CD14-positive monocyte (primary cell): Measurements from ENCODE around the gene DMAC1. TPM values are rescaled to one million over a fixed set of nuclear protein-coding genes. Genes with fewer than 3 reads are reported as not detected.
A peak's percentile ranks its signal among the peaks of the same experiment; 100 is the strongest.

ENCODE experiments used
- DNase-seq, 3 donors: peaks; one replicate each; pipeline ENCODE4 v3.0.0-alpha.2; 2011 to 2022
- H2AFZ ChIP-seq: 2 replicates; pipeline ENCODE4 v1.6.0; 2012; ENCODE audit warnings: mild to moderate bottlenecking, low read depth, low read length, inconsistent platforms; ENCODE audit not compliant: insufficient read depth, poor library complexity, severe bottlenecking
- H3K27ac ChIP-seq, 2 donors: 1 replicate in 1 of 2; 2 replicates in 1 of 2; pipeline ENCODE4 v1.5.1; 2012 to 2013; ENCODE audit warnings: low read length in 2 of 2, control low read depth in 1 of 2, inconsistent platforms in 1 of 2, low read depth in 1 of 2, mild to moderate bottlenecking in 1 of 2
- H3K27me3 ChIP-seq, 2 donors: one replicate each; pipeline versions ENCODE4 v1.6.0 to v1.6.1; 2011 to 2013; ENCODE audit warnings: low read length in 2 of 2; ENCODE audit not compliant: control insufficient read depth in 2 of 2, insufficient read depth in 2 of 2
- H3K36me3 ChIP-seq, 2 donors: replicated peaks in 1 of 2; 1 replicate in 1 of 2; 2 replicates in 1 of 2; pipeline versions ENCODE4 v1.5.1 to v1.6.1; 2012 to 2013; ENCODE audit warnings: low read length in 2 of 2, control low read depth in 1 of 2, inconsistent platforms in 1 of 2, mild to moderate bottlenecking in 1 of 2; ENCODE audit not compliant: insufficient read depth in 2 of 2, control insufficient read depth in 1 of 2
- H3K4me1 ChIP-seq, 2 donors: 1 replicate in 1 of 2; 2 replicates in 1 of 2; pipeline versions ENCODE4 v1.5.1 to v1.6.1; 2012 to 2013; ENCODE audit warnings: low read length in 2 of 2, control low read depth in 1 of 2, inconsistent platforms in 1 of 2, mild to moderate bottlenecking in 1 of 2, moderate library complexity in 1 of 2; ENCODE audit not compliant: insufficient read depth in 2 of 2, control insufficient read depth in 1 of 2
- H3K4me2 ChIP-seq: replicated peaks from 2 replicates; pipeline ENCODE3; 2012; ENCODE audit warnings: low read length, moderate library complexity, mild to moderate bottlenecking; ENCODE audit not compliant: poor library complexity, severe bottlenecking; ENCODE audit errors: extremely low read depth
- H3K4me3 ChIP-seq, 3 experiments: fragments of 200-600 bp in 1 of 3; sonication (generic) in 1 of 3; replicated peaks in 1 of 3; 1 replicate in 2 of 3; 2 replicates in 1 of 3; pipeline ENCODE4 v1.5.1; 2011 to 2013; ENCODE audit warnings: low read length in 3 of 3, mild to moderate bottlenecking in 3 of 3, control low read depth in 2 of 3, low read depth in 2 of 3, inconsistent platforms in 1 of 3, moderate library complexity in 1 of 3
- H3K79me2 ChIP-seq: 2 replicates; pipeline ENCODE4 v1.6.0; 2012; ENCODE audit warnings: mild to moderate bottlenecking, control low read depth, inconsistent platforms, low read length, moderate library complexity; ENCODE audit not compliant: insufficient read depth
- H3K9ac ChIP-seq: 2 replicates; pipeline ENCODE4 v1.6.0; 2017; ENCODE audit warnings: low read length, mild to moderate bottlenecking; ENCODE audit not compliant: insufficient read depth, poor library complexity, severe bottlenecking
- H3K9me3 ChIP-seq, 2 donors: replicated peaks in 1 of 2; 1 replicate in 1 of 2; 2 replicates in 1 of 2; pipeline versions ENCODE4 v1.5.1 to v1.6.1; 2012 to 2013; ENCODE audit warnings: low read length in 2 of 2, control low read depth in 1 of 2; ENCODE audit not compliant: control insufficient read depth in 1 of 2, insufficient read depth in 1 of 2
- H4K20me1 ChIP-seq: 2 replicates; pipeline ENCODE4 v1.6.0; 2012; ENCODE audit warnings: mild to moderate bottlenecking, low read length, control low read depth, moderate library complexity; ENCODE audit not compliant: insufficient read depth
- H3K27ac Mint-ChIP-seq, 7 donors: one replicate each; pipeline ENCODE4 v1.8.0; 2020; ENCODE audit warnings: mild to moderate bottlenecking in 7 of 7, mixed read lengths in 7 of 7, moderate library complexity in 6 of 7, inconsistent platforms in 2 of 7
- H3K27me3 Mint-ChIP-seq, 3 donors: one replicate each; pipeline ENCODE4 v1.8.0; 2021 to 2022; ENCODE audit warnings: low read depth in 3 of 3, mild to moderate bottlenecking in 3 of 3, mixed read lengths in 3 of 3, moderate library complexity in 3 of 3, inconsistent platforms in 1 of 3
- H3K36me3 Mint-ChIP-seq, 2 donors: one replicate each; pipeline ENCODE4 v1.8.0; 2020; ENCODE audit warnings: mixed read lengths in 2 of 2, inconsistent platforms in 1 of 2, mild to moderate bottlenecking in 1 of 2
- H3K4me1 Mint-ChIP-seq: one replicate; pipeline ENCODE4 v1.8.0; 2020; ENCODE audit warnings: mild to moderate bottlenecking, mixed read lengths
- H3K4me3 Mint-ChIP-seq, 2 donors: one replicate each; pipeline ENCODE4 v1.8.0; 2020; ENCODE audit warnings: mild to moderate bottlenecking in 2 of 2, mixed read lengths in 2 of 2, moderate library complexity in 1 of 2
- H3K9me3 Mint-ChIP-seq, 7 donors: one replicate each; pipeline ENCODE4 v1.8.0; 2020 to 2022; ENCODE audit warnings: mixed read lengths in 7 of 7, mild to moderate bottlenecking in 6 of 7, moderate library complexity in 6 of 7, inconsistent platforms in 2 of 7
- WGBS: methylation state at CpG from one replicate; pipeline ENCODE4 v1.1.5; 2013; ENCODE audit warnings: missing lambda C conversion rate; ENCODE audit not compliant: insufficient coverage; 5-methylcytosine and 5-hydroxymethylcytosine counted together
- intact Hi-C, 2 donors: fragments of 100-400 bp; cut with micrococcal nuclease; formaldehyde crosslinking; loops; one replicate each; pipeline versions ENCODE4 v1.15.0 to v1.15.1; 2023
- polyA plus RNA-seq, 3 donors: library from polyadenylated mRNA; depleted of rRNA in 1 of 3; unstranded in 2 of 3; stranded (reverse) in 1 of 3; fragments of 300-500 nt in 2 of 3; fragments of >200 nt in 1 of 3; fragmentation: Illumina TruSeq in 2 of 3; gene quantifications; 1 replicate in 2 of 3; 2 replicates in 1 of 3; pipeline ENCODE4 v1.2.3, GENCODE V29; 2012 to 2021
- TF ChIP-seq, protein P1 (sequence below): fragments of 200-600 bp; IDR thresholded peaks from one replicate; pipeline ENCODE4 v1.8.0; 2022; ENCODE audit warnings: antibody characterized with exemption, mild to moderate bottlenecking

The DMAC1 gene
- polyA plus RNA-seq, 3 donors: 3.0 to 29.6 (median 25.4) TPM

DNA sequence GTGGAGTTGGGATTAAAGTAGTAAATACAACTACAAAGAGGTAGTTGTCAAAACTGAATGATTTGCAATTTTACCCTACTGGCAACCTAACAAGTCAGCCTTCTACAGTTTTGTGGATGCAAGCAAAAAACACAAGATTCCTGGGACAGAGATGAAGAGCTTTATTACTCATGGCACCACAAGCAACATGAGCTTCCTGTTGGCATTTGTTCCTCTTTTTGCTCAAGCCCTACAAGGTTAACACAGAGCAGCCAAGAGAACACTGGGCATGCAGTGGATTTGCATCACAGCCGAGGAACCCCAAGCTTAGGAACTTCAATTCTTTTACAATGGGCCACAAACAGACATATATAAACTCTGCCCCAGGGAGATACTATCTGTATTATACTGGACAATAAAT lies 28.8 kb upstream of the DMAC1 start:
- H2AFZ ChIP-seq: no peak overlapping the region
- Mint-ChIP-seq H3K9me3 (peaks cover 0 to 19% (median 5%) of the 10 kb centered on the region in 7 donors), H3K36me3 (no peaks in the 10 kb centered on the region), H3K27me3 (peaks cover 0 to under 1% (median 0%) of the 10 kb centered on the region in 3 donors), H3K27ac (no peak overlapping the region), H3K4me1 (no peaks in the 10 kb centered on the region), H3K4me3 (no peak overlapping the region)
- H3K79me2 ChIP-seq: no peaks in the 10 kb centered on the region
- WGBS: no CpG with 5 or more reads among the region's 1 CpG
- no peak overlapping the region for H3K4me3 ChIP-seq
- no peaks in the 10 kb centered on the region for H3K36me3 ChIP-seq
- intact Hi-C loops: no loop called here
- H3K27me3 ChIP-seq: peaks cover 0 to 2% of the 10 kb centered on the region in 2 donors
- TF ChIP-seq, protein P1, sequence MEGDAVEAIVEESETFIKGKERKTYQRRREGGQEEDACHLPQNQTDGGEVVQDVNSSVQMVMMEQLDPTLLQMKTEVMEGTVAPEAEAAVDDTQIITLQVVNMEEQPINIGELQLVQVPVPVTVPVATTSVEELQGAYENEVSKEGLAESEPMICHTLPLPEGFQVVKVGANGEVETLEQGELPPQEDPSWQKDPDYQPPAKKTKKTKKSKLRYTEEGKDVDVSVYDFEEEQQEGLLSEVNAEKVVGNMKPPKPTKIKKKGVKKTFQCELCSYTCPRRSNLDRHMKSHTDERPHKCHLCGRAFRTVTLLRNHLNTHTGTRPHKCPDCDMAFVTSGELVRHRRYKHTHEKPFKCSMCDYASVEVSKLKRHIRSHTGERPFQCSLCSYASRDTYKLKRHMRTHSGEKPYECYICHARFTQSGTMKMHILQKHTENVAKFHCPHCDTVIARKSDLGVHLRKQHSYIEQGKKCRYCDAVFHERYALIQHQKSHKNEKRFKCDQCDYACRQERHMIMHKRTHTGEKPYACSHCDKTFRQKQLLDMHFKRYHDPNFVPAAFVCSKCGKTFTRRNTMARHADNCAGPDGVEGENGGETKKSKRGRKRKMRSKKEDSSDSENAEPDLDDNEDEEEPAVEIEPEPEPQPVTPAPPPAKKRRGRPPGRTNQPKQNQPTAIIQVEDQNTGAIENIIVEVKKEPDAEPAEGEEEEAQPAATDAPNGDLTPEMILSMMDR: no peak
- DNase-seq: peak; percentile 1 to 6 (median 2)
- no peaks in the 10 kb centered on the region for H3K4me1 ChIP-seq
- no peaks in the 10 kb centered on the region for H4K20me1 ChIP-seq
- no peak overlapping the region for H3K27ac ChIP-seq
- no peaks in the 10 kb centered on the region for H3K9me3 ChIP-seq
- no peak overlapping the region for H3K4me2 ChIP-seq
- no peak overlapping the region for H3K9ac ChIP-seq

DNA sequence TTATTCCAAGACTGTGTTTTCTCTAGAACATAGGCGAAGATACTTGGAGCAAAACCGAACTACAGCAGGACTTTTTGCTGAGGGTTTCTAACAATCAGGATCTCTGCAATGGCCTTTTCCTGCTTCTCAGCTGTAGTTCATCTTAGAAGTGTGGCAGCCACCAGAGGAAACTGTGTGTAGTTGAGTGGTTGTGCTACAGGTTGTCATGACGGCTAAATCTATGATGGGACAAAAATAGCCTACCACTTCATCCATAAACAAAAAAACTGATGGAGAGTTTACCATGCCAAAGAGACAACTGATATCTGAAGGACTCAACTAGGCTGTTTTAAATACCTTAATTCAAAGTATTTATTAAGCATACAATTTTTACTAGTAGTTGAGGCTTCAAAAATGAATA lies 28.2 kb upstream of the DMAC1 start:
- no peaks in the 10 kb centered on the region for H3K79me2 ChIP-seq
- H3K4me1 ChIP-seq: no peaks in the 10 kb centered on the region
- TF ChIP-seq, protein P1: no peak
- H3K9me3 ChIP-seq: no peaks in the 10 kb centered on the region
- intact Hi-C loops: no loop called here
- H3K27ac Mint-ChIP-seq: no peak overlapping the region
- no peaks in the 10 kb centered on the region for H4K20me1 ChIP-seq
- H3K27me3 ChIP-seq: peaks cover 0 to 2% of the 10 kb centered on the region in 2 donors
- peaks cover 0 to 19% (median 5%) of the 10 kb centered on the region in 7 donors for H3K9me3 Mint-ChIP-seq
- no peak overlapping the region for H3K9ac ChIP-seq
- no peaks in the 10 kb centered on the region for H3K4me1 Mint-ChIP-seq
- no peak overlapping the region for H3K4me2 ChIP-seq
- DNase-seq: no peak
- WGBS: 100% methylated on average over 2 of the region's 3 CpGs
- H3K4me3 ChIP-seq: no peak overlapping the region
- no peak overlapping the region for H3K4me3 Mint-ChIP-seq
- H2AFZ ChIP-seq: no peak overlapping the region
- no peaks in the 10 kb centered on the region for H3K36me3 ChIP-seq
- H3K27me3 Mint-ChIP-seq: peaks cover 0 to 2% (median 0%) of the 10 kb centered on the region in 3 donors
- H3K36me3 Mint-ChIP-seq: no peaks in the 10 kb centered on the region
- H3K27ac ChIP-seq: no peak overlapping the region
